ENCODE data around the gene ARHGAP6.

ARHGAP6 gene

GRCh38 chrX:11421805-11422524, 243.8 kb downstream of the ARHGAP6 start:
- no peak overlapping the region for H3K27ac ChIP-seq
- no peak overlapping the region for H3K9ac ChIP-seq (ENCODE audit: insufficient read length)
- no peak overlapping the region for H3K4me3 ChIP-seq
- no peaks in the 10 kb centered on the region for H3K9me3 ChIP-seq (ENCODE audit: low read depth, low read length)
- no peaks in the 10 kb centered on the region for H3K36me3 ChIP-seq (ENCODE audit: insufficient read depth, low read length)
- no peak for DNase-seq (ENCODE audit: low read depth, low spot score)
- TF ChIP-seq FOXP2 (optimal IDR thresholded peaks at IDR 0.05; ENCODE audit: control extremely low read depth, extremely low read length, insufficient read depth) = no peak
- no peak for TF ChIP-seq EZH2 (IDR thresholded peaks at IDR 0.05)
- TF ChIP-seq POLR2AphosphoS5 (IDR thresholded peaks at IDR 0.05; ENCODE audit: borderline replicate concordance, low read depth, low read length) = no peak

- no peak for DNase-seq (ENCODE audit: low read depth, low spot score)
- Histone ChIP-seq H3K4me3 (no peak overlapping the region), H3K27ac (no peak overlapping the region), H3K9me3 (ENCODE audit: low read depth, low read length) (no peaks in the 10 kb centered on the region), H3K9ac (ENCODE audit: insufficient read length) (no peak overlapping the region), H3K36me3 (ENCODE audit: insufficient read depth, low read length) (no peaks in the 10 kb centered on the region)
- TF ChIP-seq POLR2AphosphoS5 (IDR thresholded peaks at IDR 0.05; ENCODE audit: borderline replicate concordance, low read depth, low read length) = no peak
- TF ChIP-seq EZH2 (IDR thresholded peaks at IDR 0.05) = no peak
- TF ChIP-seq FOXP2 (optimal IDR thresholded peaks at IDR 0.05; ENCODE audit: control extremely low read depth, extremely low read length, insufficient read depth) = no peak
These were observed 244.9 kb downstream of the ARHGAP6 start for GRCh38 chrX:11420851-11421250.

DNA sequence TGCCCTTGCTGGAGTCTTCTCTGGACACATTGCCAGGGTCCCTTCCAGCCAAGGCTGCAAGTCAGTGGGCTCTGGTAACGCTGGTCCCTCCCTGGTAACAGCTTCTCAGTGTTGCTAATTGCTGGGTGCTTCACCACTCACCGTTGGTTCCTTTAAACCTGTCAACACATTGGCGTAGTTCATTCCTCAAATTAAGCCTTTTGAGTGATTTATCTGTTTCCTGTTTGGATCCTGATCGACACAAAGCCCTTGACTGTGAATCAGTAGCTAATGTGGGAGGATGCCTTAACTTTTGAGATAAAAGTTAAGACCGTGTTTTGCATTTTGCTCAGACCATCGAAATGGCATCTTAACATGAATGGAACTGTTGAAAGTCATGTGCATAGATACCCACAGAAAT, 246.6 kb downstream of the ARHGAP6 start:
- no peak overlapping the region for H3K4me3 ChIP-seq
- H3K27ac ChIP-seq = no peak overlapping the region
- no peaks in the 10 kb centered on the region for H3K36me3 ChIP-seq (ENCODE audit: insufficient read depth, low read length)
- H3K9me3 ChIP-seq (ENCODE audit: low read depth, low read length) = no peaks in the 10 kb centered on the region
- DNase-seq (ENCODE audit: low read depth, low spot score) = no peak
- no peak overlapping the region for H3K9ac ChIP-seq (ENCODE audit: insufficient read length)
- TF ChIP-seq FOXP2 (optimal IDR thresholded peaks at IDR 0.05; ENCODE audit: control extremely low read depth, extremely low read length, insufficient read depth) (no peak), EZH2 (IDR thresholded peaks at IDR 0.05) (no peak), POLR2AphosphoS5 (IDR thresholded peaks at IDR 0.05; ENCODE audit: borderline replicate concordance, low read depth, low read length) (no peak)

GRCh38 chrX:11416600-11416999, 249.1 kb downstream of the ARHGAP6 start:
- H3K9me3 ChIP-seq (ENCODE audit: low read depth, low read length) = no peaks in the 10 kb centered on the region
- DNase-seq (ENCODE audit: low read depth, low spot score) = no peak
- no peak overlapping the region for H3K4me3 ChIP-seq
- H3K36me3 ChIP-seq (ENCODE audit: insufficient read depth, low read length) = no peaks in the 10 kb centered on the region
- no peak overlapping the region for H3K9ac ChIP-seq (ENCODE audit: insufficient read length)
- H3K27ac ChIP-seq = no peak overlapping the region
- no peak for TF ChIP-seq FOXP2 (optimal IDR thresholded peaks at IDR 0.05; ENCODE audit: control extremely low read depth, extremely low read length, insufficient read depth)
- TF ChIP-seq EZH2 (IDR thresholded peaks at IDR 0.05) = no peak
- TF ChIP-seq POLR2AphosphoS5 (IDR thresholded peaks at IDR 0.05; ENCODE audit: borderline replicate concordance, low read depth, low read length) = no peak

DNA sequence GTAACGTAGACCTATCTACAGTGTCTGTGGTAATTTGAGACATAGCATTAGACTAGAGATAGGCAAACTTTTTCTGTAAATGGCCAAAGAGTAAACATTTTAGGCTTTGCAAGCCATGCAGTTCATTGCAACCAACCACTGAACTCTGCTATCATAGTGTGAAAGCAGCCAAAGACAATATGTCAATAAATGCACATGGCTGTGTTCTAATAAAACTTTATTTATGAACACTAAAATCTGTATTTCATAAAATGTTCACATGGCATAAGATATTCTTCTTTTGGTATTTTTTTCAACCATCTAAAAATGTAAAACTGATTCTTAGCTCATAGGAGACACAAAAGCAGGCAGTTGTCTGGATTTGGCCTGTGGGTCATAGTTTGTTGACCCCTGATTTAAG, 251.6 kb downstream of the ARHGAP6 start:
- DNase-seq (ENCODE audit: low read depth, low spot score) = no peak
- Histone ChIP-seq H3K9ac (ENCODE audit: insufficient read length) (no peak overlapping the region), H3K27ac (no peak overlapping the region), H3K9me3 (ENCODE audit: low read depth, low read length) (no peaks in the 10 kb centered on the region), H3K4me3 (no peak overlapping the region), H3K36me3 (ENCODE audit: insufficient read depth, low read length) (no peaks in the 10 kb centered on the region)
- no peak for TF ChIP-seq EZH2 (IDR thresholded peaks at IDR 0.05)
- no peak for TF ChIP-seq FOXP2 (optimal IDR thresholded peaks at IDR 0.05; ENCODE audit: control extremely low read depth, extremely low read length, insufficient read depth)
- TF ChIP-seq POLR2AphosphoS5 (IDR thresholded peaks at IDR 0.05; ENCODE audit: borderline replicate concordance, low read depth, low read length) = no peak

DNA sequence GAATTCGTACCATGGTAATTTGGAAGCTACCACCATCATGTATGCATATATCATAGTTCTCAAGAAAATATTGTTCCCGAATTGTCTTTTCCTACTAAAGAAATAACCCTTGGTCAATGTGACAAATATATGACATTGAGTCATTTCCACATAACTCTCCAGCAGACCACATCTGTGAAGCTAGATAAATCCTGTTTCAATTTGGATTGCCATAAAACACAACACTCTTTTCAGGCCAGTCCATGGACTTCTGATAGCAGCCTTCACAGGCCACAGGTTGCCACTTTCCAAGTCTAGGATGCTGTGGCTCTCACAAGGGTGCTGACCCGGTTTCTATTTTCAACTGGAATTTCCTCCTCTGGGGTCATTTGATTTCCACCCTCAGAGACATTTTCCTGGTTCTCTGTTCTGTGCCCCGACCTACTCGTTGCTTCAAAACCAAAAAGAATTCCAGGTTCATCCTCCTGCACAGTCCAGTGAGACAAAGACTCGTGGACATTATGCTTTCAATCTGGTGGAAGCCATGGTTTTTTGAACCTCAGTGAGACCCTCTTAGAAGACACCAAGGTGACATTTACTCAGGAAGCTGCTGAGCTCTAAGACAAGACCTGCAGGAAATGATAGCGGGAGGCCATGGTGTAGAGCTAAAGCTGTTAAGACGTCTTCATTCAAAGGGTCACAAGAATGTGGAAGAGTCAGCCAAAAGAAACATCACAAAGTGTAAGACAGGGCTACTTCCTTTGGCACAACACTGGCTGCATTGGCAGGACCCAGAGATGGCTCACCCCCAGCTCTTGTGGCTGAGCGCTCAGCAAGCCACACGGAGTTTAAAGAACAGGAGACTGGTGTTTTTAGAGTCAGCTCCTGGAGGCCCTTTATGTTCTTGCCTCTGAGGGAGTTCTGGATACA, 252.8 kb downstream of the ARHGAP6 start:
- TF ChIP-seq FOXP2 (optimal IDR thresholded peaks at IDR 0.05; ENCODE audit: control extremely low read depth, extremely low read length, insufficient read depth) (no peak), EZH2 (IDR thresholded peaks at IDR 0.05) (no peak), POLR2AphosphoS5 (IDR thresholded peaks at IDR 0.05; ENCODE audit: borderline replicate concordance, low read depth, low read length) (no peak)
- H3K27ac ChIP-seq = no peak overlapping the region
- DNase-seq (ENCODE audit: low read depth, low spot score) = no peak

GRCh38 chrX:11409957-11410356, 255.8 kb downstream of the ARHGAP6 start:
- H3K36me3 ChIP-seq (ENCODE audit: insufficient read depth, low read length) = no peaks in the 10 kb centered on the region
- no peaks in the 10 kb centered on the region for H3K9me3 ChIP-seq (ENCODE audit: low read depth, low read length)
- DNase-seq (ENCODE audit: low read depth, low spot score) = no peak
- H3K9ac ChIP-seq (ENCODE audit: insufficient read length) = no peak overlapping the region
- no peak overlapping the region for H3K27ac ChIP-seq
- no peak for TF ChIP-seq POLR2AphosphoS5 (IDR thresholded peaks at IDR 0.05; ENCODE audit: borderline replicate concordance, low read depth, low read length)
- TF ChIP-seq FOXP2 (optimal IDR thresholded peaks at IDR 0.05; ENCODE audit: control extremely low read depth, extremely low read length, insufficient read depth) = no peak
- TF ChIP-seq EZH2 (IDR thresholded peaks at IDR 0.05) = no peak
- no peak overlapping the region for H3K4me3 ChIP-seq

More for the DNA sequence above, 252.8 kb downstream of the ARHGAP6 start:
- Histone ChIP-seq H3K9ac (ENCODE audit: insufficient read length) (no peak overlapping the region), H3K9me3 (ENCODE audit: low read depth, low read length) (no peaks in the 10 kb centered on the region), H3K4me3 (no peak overlapping the region), H3K36me3 (ENCODE audit: insufficient read depth, low read length) (no peaks in the 10 kb centered on the region)

GRCh38 chrX:11408783-11409182, 256.9 kb downstream of the ARHGAP6 start:
- H3K36me3 ChIP-seq (ENCODE audit: insufficient read depth, low read length) = no peaks in the 10 kb centered on the region
- no peaks in the 10 kb centered on the region for H3K9me3 ChIP-seq (ENCODE audit: low read depth, low read length)
- no peak overlapping the region for H3K27ac ChIP-seq
- DNase-seq (ENCODE audit: low read depth, low spot score) = no peak
- no peak overlapping the region for H3K4me3 ChIP-seq
- no peak overlapping the region for H3K9ac ChIP-seq (ENCODE audit: insufficient read length)
- TF ChIP-seq EZH2 (IDR thresholded peaks at IDR 0.05) (no peak), POLR2AphosphoS5 (IDR thresholded peaks at IDR 0.05; ENCODE audit: borderline replicate concordance, low read depth, low read length) (no peak), FOXP2 (optimal IDR thresholded peaks at IDR 0.05; ENCODE audit: control extremely low read depth, extremely low read length, insufficient read depth) (no peak)

Measured in SK-N-MC (cell line).